ELF-1 (cell line): Measurements from ENCODE around the gene TAPBPL.
A peak's percentile ranks its signal among the peaks of the same experiment; 100 is the strongest.
"Not testable (repeated sequence)": the region's sequence is repeated elsewhere in the genome, so short reads cannot be mapped to it uniquely, and the experiment has no call there.

Experiments
- DNase-seq: peaks from one replicate; pipeline ENCODE4 v3.0.0-alpha.2; 2016; ENCODE audit warnings: low read depth, low spot score

Gene TAPBPL

GRCh38 chr12:6489449-6489848 lies 37.6 kb downstream of the TAPBPL start:
- no peak for DNase-seq

- DNase-seq = not testable (repeated sequence)
These were observed 38.8 kb downstream of the TAPBPL start for GRCh38 chr12:6490673-6491072.

GRCh38 chr12:6492838-6493496 lies 41.1 kb downstream of the TAPBPL start, which contains the start of gene MRPL51:
Gene MRPL51, minus strand, starts transcription at chr12:6493262. Its CDS starts 126 bp downstream, at chr12:6493136.
- peak; percentile 97 for DNase-seq

GRCh38 chr12:6493497-6494257 lies 41.8 kb downstream of the TAPBPL start, which contains the start of gene NCAPD2:
Gene NCAPD2, plus strand, starts transcription at chr12:6494102. Its CDS starts 997 bp downstream, at chr12:6495099.
- DNase-seq = peak; percentile 98

- DNase-seq = no peak
These were observed 42.5 kb downstream of the TAPBPL start for GRCh38 chr12:6494258-6494743.

GRCh38 chr12:6494968-6495367 lies 43.1 kb downstream of the TAPBPL start:
- DNase-seq = no peak

- not testable (repeated sequence) for DNase-seq
These were observed 45.4 kb downstream of the TAPBPL start for GRCh38 chr12:6497291-6497690.

GRCh38 chr12:6500466-6500865 lies 48.6 kb downstream of the TAPBPL start:
- no peak for DNase-seq

GRCh38 chr12:6507102-6507998 lies 55.5 kb downstream of the TAPBPL start:
- peak; percentile 39 for DNase-seq

- no peak for DNase-seq
These were observed 56.2 kb downstream of the TAPBPL start for GRCh38 chr12:6508087-6508486.
